Activated naive CD4-positive, alpha-beta T cell treated with anti-CD3 and anti-CD28 coated beads, Interleukin-2, amount 10 ng/mL, durations not matched to agents 7 days and 5 days (primary cell): ENCODE measurements around the gene EVI2A.
A peak's percentile ranks its signal among the peaks of the same experiment; 100 is the strongest.
"Not testable (repeated sequence)": the region's sequence is repeated elsewhere in the genome, so short reads cannot be mapped to it uniquely, and the experiment has no call there.

Source experiments
- CTCF ChIA-PET: fragments of 350-600 bp; sonication (Branson Sonifier 250); formaldehyde crosslinking; loops from one replicate; lab custom pipeline; 2021; ENCODE audit warnings: antibody characterized with exemption; lab: Charles Lee
- DNase-seq: peaks from one replicate; pipeline ENCODE4 v3.0.0-alpha.2; 2020
- H3K27ac Mint-ChIP-seq: one replicate; pipeline ENCODE4 v1.8.0; 2021; ENCODE audit warnings: mild to moderate bottlenecking, moderate library complexity, mixed read lengths
- H3K27me3 Mint-ChIP-seq: one replicate; pipeline ENCODE4 v1.8.0; 2021; ENCODE audit warnings: mild to moderate bottlenecking, mixed read lengths
- H3K36me3 Mint-ChIP-seq: one replicate; pipeline ENCODE4 v1.8.0; 2021; ENCODE audit warnings: mixed read lengths
- H3K4me1 Mint-ChIP-seq: one replicate; pipeline ENCODE4 v1.8.0; 2021; ENCODE audit warnings: mixed read lengths
- H3K4me3 Mint-ChIP-seq: one replicate; pipeline ENCODE4 v1.8.0; 2021; ENCODE audit warnings: mild to moderate bottlenecking, moderate library complexity, mixed read lengths
- H3K9me3 Mint-ChIP-seq: one replicate; pipeline ENCODE4 v1.8.0; 2021; ENCODE audit warnings: mixed read lengths

Gene EVI2A

DNA sequence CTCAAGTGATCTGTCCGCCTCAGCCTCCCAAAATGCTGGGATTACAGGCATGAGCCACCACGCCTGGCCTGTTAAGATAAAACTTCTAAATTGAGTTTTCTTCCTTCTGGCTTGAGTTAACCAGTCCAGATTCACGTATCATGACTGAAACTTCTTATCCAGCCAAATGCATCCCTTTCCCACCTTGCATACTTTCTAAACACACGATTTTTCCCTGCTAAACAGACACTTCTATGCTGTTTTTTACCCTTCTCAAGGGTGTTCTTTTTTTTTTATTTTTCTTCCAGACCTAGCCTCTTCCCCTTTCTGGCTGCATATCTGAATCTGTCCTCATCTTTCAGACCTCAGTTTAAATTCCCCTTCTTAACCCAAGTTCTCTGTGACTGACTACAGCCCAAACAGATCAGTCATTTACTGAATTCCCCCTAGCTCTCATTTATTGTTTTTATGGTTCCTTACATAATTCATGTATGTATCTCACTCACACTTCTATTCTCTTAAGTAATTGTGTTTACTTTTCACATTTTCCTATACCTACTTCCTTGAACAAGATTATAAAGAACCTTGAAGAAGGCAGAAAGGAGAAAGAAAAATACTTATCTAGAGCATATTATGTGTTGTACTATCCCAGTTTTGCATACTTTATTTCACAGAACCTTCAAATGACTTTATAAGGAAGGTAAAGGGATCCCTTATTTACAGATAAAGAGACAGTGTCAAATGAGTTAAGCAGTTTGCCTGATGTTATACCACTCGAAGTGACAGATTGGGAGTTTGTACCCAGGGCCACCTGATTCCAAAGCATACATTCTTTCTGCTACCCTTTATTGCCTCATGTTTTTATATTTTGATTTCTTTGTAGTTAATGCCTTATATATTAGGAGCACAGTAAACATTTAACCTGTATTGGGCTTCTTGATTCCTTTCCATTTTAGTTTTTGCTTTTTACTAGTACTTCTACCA is 12.8 kb downstream of the EVI2A start:
- CTCF ChIA-PET, result interaction anchor here (1.1 to 5.0 kb wide), 2 partner anchors 11 to 42 kb away, joined by 3 to 23 read pairs; partner anchors contain the start of gene EVI2A

DNA sequence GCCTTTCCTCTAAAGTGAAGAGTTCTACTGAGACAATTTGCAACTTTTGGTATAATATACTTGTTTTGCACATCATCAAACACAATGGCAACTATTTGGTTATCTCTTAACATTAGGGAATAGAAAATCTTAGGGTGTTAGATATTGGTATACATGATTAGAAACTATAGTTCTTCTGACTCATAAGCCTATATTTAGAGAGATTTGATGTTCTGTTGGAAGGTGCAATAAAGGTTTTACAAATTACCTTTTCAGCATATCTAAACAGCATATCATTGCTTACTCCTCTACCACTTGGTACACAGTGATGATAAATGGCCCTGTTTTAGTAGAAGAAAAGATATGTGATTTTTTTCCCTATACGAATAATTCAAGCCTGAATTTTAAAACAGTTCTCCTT is 13.8 kb downstream of the EVI2A start:
- no peak for DNase-seq
- H3K9me3 Mint-ChIP-seq, result peaks cover 3% of the 10 kb centered on the region
- H3K27ac Mint-ChIP-seq, result peak overlapping the region; percentile 97
- CTCF ChIA-PET, result interaction anchor here (5.0 kb wide), 1 partner anchor 12 kb away, joined by 23 read pairs; the partner anchor contains the start of gene EVI2A
- H3K36me3 Mint-ChIP-seq, result peaks cover 76% of the 10 kb centered on the region
- H3K4me3 Mint-ChIP-seq, result peak overlapping the region; percentile 88
- H3K4me1 Mint-ChIP-seq, result peaks cover 55% of the 10 kb centered on the region
- H3K27me3 Mint-ChIP-seq, result no peaks in the 10 kb centered on the region

More for the DNA sequence above, 12.8 kb downstream of the EVI2A start:
- no peaks in the 10 kb centered on the region for H3K27me3 Mint-ChIP-seq
- peaks cover 55% of the 10 kb centered on the region for H3K4me1 Mint-ChIP-seq
- H3K27ac Mint-ChIP-seq, result peak overlapping the region; percentile 97
- peaks cover 3% of the 10 kb centered on the region for H3K9me3 Mint-ChIP-seq
- H3K4me3 Mint-ChIP-seq, result peak overlapping the region; percentile 88
- H3K36me3 Mint-ChIP-seq, result peaks cover 66% of the 10 kb centered on the region
- DNase-seq, result no peak

DNA sequence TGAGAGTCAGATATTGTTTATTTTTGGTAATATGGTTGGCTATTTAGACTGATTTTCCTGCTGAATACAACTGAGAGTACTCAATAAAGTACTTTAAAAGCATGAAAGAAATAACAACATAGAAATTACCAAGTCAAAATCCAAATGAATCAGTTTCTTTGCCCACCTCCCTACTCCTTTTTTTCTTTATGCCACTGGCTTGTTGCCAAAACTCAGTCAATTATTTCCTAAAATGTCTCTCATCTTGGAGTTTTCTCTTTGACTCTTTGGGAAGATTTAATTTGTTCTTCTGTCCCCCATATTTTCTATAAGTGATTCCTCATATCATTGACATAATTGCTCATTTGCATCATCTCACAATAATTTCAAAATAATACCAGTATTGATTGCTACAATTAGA is 21.8 kb downstream of the EVI2A start:
- DNase-seq, result no peak
- no peaks in the 10 kb centered on the region for H3K27me3 Mint-ChIP-seq
- H3K27ac Mint-ChIP-seq, result no peak overlapping the region
- H3K4me1 Mint-ChIP-seq, result peaks cover 8% of the 10 kb centered on the region
- H3K9me3 Mint-ChIP-seq, result no peaks in the 10 kb centered on the region
- H3K36me3 Mint-ChIP-seq, result peaks cover 30% of the 10 kb centered on the region
- CTCF ChIA-PET, result no interaction called here
- no peak overlapping the region for H3K4me3 Mint-ChIP-seq

DNA sequence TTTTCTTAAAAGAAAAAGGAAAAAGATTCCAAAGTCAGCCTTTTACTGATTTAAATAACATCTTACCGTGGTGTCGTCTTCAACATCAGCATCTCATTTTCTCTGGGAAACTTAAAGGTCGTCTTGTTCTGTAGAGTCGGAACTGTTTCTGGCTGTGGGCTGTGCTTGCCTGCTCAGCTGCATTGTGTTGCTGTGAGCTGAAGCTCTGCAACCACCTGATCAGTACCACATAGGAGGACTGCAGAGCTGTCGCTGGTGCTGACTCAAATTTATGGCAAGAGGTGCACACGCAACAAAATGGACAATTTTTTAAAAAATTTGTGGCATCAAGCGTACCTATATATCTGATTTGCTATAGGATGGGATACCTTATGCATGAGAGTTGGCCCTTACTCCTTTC is 24.3 kb downstream of the EVI2A start, which contains the start of gene OMG:
Gene OMG, minus strand, starts transcription at position 150 of the 400 bp plus-strand sequence. CDS start 908 bp downstream, outside the sequence.
- Mint-ChIP-seq H3K27me3 (no peaks in the 10 kb centered on the region), H3K36me3 (peaks cover 9% of the 10 kb centered on the region), H3K4me3 (no peak within 1 kb of the TSS), H3K27ac (no peak within 1 kb of the TSS), H3K9me3 (no peaks in the 10 kb centered on the region), H3K4me1 (peaks cover 3% of the 10 kb centered on the region)
- CTCF ChIA-PET, result no interaction called here
- DNase-seq, result no peak

DNA sequence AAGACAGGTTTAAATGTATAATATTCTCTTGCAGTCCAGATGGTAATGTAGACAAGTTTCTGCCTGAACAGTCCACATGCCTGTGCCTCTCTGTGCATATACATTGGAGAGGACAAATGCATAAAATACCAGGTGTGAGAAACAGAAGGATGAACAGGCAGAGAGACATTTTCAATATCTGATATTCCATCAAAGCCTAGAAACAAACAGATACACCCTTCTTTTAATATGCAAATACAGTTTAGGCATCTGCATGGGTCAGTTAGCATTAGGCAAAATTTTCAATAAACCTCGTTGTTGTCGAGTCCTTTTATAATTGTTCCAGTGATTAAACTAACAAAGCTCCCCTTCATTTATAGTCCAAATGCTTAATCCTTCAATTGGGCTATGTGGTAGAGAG is 25.3 kb downstream of the EVI2A start:
- peaks cover 3% of the 10 kb centered on the region for H3K4me1 Mint-ChIP-seq
- H3K9me3 Mint-ChIP-seq, result no peaks in the 10 kb centered on the region
- H3K27me3 Mint-ChIP-seq, result no peaks in the 10 kb centered on the region
- CTCF ChIA-PET, result no interaction called here
- peaks cover 1% of the 10 kb centered on the region for H3K36me3 Mint-ChIP-seq
- no peak overlapping the region for H3K27ac Mint-ChIP-seq
- H3K4me3 Mint-ChIP-seq, result no peak overlapping the region
- no peak for DNase-seq

DNA sequence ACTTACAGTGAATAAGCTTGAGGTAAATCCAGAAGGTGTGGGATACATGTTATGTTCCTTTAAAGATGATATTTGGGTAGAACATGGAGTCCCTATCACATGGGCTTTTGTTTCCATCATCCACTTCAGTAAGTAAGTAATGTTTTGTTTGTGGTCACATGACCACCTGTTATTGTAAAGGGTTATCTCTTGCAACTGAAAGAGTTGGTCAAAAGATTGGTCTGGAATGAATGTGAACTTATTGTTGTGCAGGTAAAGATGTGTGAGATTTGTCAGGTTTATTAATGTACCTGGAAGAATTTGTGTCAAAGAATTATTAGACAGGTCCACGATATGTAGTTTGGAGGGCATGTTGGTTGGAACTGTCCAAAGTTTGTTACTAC is 25.9 kb downstream of the EVI2A start:
- Mint-ChIP-seq H3K36me3 (no peaks in the 10 kb centered on the region), H3K27me3 (no peaks in the 10 kb centered on the region), H3K4me3 (no peak overlapping the region), H3K9me3 (no peaks in the 10 kb centered on the region), H3K27ac (no peak overlapping the region), H3K4me1 (peaks cover 3% of the 10 kb centered on the region)
- no peak for DNase-seq
- CTCF ChIA-PET, result interaction anchor here (0.7 kb wide), 1 partner anchor 24 kb away, joined by 3 read pairs; no protein-coding TSS in a partner anchor

DNA sequence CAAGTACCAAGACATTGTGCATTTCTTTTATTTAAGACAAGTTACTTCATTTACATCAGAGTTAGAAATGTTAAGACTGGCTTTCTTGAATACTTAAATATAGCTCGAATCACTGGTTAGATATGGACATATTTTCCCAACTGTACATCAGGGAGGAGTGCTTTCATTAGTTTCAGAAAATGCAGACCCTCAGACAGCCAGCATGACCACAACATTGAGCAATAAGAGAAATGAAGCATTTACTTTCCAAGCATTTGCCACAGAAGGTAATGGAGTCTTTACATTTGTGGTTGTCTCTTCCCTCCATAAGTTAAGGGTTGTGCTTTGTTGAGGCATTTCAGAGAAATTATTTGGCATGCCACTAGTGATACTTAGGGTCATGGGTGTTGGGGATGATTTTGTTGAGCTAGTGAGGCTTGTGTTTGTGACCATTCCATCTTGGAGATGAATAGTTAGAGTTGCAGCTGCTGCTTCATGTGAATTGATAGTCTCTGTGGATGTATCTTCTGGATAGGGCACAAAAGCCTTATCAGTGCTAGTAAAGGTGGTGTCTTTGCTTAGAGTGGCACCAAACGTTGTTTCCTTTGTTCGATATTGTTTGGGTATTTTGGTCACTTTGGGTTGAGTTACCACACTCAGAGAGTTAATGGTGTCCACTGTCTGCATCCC is 26.5 kb downstream of the EVI2A start:
- Mint-ChIP-seq H3K27me3 (no peaks in the 10 kb centered on the region), H3K27ac (no peak overlapping the region), H3K36me3 (no peaks in the 10 kb centered on the region), H3K9me3 (no peaks in the 10 kb centered on the region), H3K4me1 (peaks cover 7% of the 10 kb centered on the region), H3K4me3 (no peak overlapping the region)
- CTCF ChIA-PET, result interaction anchor here (0.7 kb wide), 1 partner anchor 24 kb away, joined by 3 read pairs; no protein-coding TSS in a partner anchor
- no peak for DNase-seq

DNA sequence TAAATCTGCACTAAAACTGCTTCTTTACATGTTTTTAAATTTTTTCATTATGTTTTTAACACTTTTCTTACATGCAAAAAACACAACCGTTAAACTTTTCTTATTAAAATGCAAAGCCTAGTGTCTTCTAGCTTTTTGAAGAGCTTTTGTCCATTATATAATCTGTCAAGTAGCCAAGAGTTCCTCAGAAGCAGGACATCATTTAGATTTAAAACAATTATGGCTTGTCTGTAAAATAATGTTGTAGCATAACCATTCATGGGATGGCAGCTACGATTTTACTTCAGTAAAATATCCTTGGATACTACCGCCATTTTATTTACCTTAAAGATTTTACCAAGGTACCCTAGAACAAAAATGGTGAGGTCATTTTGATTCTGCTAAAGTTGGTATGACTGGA is 27.2 kb downstream of the EVI2A start:
- H3K4me3 Mint-ChIP-seq, result no peak overlapping the region

DNA sequence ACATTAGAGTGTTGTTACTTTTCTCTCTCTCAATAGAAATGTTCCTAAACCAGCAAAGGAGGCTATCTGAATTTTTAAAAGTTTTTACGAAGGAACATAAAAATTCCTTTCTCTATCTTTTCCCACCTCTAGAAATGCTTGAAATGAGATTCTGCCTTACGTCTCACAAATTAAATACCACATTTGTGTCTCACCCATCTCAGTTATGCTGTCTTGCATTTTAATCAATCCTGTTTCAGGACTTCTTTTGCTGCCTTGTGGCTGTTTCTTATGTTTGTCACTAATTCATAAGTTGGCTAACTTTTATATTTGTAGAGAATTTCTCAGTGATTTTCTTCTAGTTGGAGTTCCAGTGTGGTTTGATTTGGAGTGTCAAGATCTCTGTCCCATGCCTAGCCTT is 27.8 kb downstream of the EVI2A start:
- Mint-ChIP-seq H3K9me3 (no peaks in the 10 kb centered on the region), H3K27me3 (no peaks in the 10 kb centered on the region), H3K27ac (no peak overlapping the region), H3K36me3 (no peaks in the 10 kb centered on the region), H3K4me1 (peaks cover 9% of the 10 kb centered on the region), H3K4me3 (no peak overlapping the region)
- DNase-seq, result no peak
- CTCF ChIA-PET, result no interaction called here

More for the DNA sequence above, 27.2 kb downstream of the EVI2A start:
- Mint-ChIP-seq H3K9me3 (no peaks in the 10 kb centered on the region), H3K27me3 (no peaks in the 10 kb centered on the region), H3K4me1 (peaks cover 8% of the 10 kb centered on the region), H3K36me3 (no peaks in the 10 kb centered on the region), H3K27ac (no peak overlapping the region)
- CTCF ChIA-PET, result no interaction called here
- DNase-seq, result no peak

DNA sequence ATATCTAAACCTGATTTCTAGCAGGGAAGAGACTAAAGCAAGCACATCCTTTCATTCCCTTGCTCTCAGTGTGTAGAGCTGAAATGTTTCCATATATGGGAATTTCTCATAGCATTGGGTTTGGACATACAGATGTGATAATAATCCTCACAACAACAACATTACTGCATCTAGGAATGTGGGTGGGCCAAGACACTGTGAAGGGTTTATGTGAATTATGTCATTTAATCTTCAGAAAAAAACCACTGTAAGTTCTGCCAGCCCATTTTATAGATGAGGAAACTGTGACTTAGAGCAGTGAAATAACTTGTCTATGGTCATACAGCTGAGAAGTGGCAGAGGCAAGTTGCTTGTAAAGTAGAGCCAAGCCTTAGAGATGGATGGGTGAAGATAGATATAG is 29.6 kb downstream of the EVI2A start:
- no peak overlapping the region for H3K27ac Mint-ChIP-seq
- peaks cover 18% of the 10 kb centered on the region for H3K4me1 Mint-ChIP-seq
- no peaks in the 10 kb centered on the region for H3K27me3 Mint-ChIP-seq
- CTCF ChIA-PET, result no interaction called here
- no peaks in the 10 kb centered on the region for H3K9me3 Mint-ChIP-seq
- DNase-seq, result no peak
- peaks cover 5% of the 10 kb centered on the region for H3K36me3 Mint-ChIP-seq
- no peak overlapping the region for H3K4me3 Mint-ChIP-seq

DNA sequence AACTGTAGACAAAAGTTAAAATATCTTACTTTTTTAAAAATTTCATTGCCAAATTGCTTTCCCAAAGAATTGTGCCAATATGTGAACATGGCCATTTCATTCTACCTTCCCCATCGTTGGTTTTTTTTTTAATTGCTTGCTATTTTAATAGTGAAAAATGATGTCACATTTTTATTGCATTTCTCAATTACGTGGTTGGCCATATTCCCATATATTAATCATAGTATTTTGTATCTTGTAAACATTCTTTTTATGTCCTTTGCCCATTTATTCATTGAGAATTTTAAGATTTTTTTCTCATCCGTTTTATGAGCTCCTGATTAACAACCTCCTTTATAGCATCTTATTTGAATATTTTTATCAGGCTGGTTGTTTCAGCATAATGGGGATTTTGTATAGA is 31.6 kb downstream of the EVI2A start:
- no peak for DNase-seq
- peaks cover 5% of the 10 kb centered on the region for H3K36me3 Mint-ChIP-seq
- no peaks in the 10 kb centered on the region for H3K9me3 Mint-ChIP-seq
- H3K4me1 Mint-ChIP-seq, result peaks cover 16% of the 10 kb centered on the region
- no peak overlapping the region for H3K27ac Mint-ChIP-seq
- CTCF ChIA-PET, result interaction anchor here (0.9 kb wide), 1 partner anchor 39 kb away, joined by 3 read pairs; no protein-coding TSS in a partner anchor
- H3K4me3 Mint-ChIP-seq, result no peak overlapping the region
- no peaks in the 10 kb centered on the region for H3K27me3 Mint-ChIP-seq

DNA sequence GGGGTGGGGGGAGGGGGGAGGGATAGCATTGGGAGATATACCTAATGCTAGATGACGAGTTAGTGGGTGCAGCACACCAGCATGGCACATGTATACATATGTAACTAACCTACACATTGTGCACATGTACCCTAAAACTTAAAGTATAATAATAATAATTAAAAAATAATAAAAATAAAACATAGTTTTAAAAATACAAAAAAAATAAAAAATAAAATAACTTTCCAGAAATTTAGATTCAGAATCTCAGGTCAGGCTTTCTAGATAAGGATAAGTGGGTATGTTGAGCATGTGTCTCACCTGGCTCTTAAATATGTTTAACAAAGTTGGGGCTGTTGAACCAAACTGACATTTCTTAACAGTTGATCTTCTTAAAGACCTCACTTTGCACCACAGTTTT is 33.5 kb downstream of the EVI2A start:
- peaks cover 16% of the 10 kb centered on the region for H3K4me1 Mint-ChIP-seq
- H3K27ac Mint-ChIP-seq, H3K27me3 Mint-ChIP-seq, H3K9me3 Mint-ChIP-seq, DNase-seq, H3K36me3 Mint-ChIP-seq, CTCF ChIA-PET, H3K4me3 Mint-ChIP-seq: not testable (repeated sequence)

DNA sequence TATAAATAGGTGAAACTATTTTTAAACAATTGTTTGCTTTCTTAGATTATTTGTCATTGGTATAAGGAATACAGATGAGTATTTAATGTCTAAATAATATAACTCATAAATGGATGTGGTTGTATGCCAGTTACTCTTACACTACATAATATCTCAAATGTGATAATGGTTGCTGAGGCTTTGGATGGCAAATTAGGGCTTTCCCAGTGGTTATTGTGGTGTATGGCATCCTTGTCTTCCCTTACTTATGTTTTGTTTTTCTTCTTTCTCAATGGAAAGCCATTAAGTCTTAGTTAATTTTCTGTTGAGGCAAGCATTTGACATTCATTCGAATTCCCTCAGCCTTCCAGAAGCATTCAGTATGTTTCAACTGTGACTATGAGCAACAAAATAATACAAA is 34.8 kb downstream of the EVI2A start:
- no peak for DNase-seq
- no peak overlapping the region for H3K27ac Mint-ChIP-seq
- H3K9me3 Mint-ChIP-seq, result no peaks in the 10 kb centered on the region
- peaks cover 16% of the 10 kb centered on the region for H3K4me1 Mint-ChIP-seq
- CTCF ChIA-PET, result interaction anchor here (0.6 kb wide), 1 partner anchor 69 kb away, joined by 4 read pairs; no protein-coding TSS in a partner anchor
- H3K27me3 Mint-ChIP-seq, result no peaks in the 10 kb centered on the region
- H3K4me3 Mint-ChIP-seq, result no peak overlapping the region
- H3K36me3 Mint-ChIP-seq, result peaks cover 7% of the 10 kb centered on the region

DNA sequence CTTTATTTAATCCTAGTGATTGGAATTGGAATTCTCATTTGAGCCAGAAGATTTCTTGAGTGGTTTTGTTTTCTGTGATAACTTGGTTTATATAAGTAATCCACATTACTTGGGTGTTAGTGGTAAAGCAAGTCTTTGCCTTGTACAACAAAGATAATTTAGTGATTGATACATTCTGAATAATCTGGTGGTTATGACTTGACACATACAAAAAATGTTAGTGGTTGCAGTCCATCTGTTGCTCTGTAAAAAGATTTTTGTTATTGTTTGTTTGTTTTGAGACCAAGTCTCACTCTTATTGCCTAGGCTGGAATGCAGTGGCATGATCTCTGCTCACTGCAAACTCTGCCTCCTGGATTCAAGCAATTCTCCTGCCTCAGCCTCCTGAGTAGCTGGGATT is 37.6 kb downstream of the EVI2A start:
- no peak overlapping the region for H3K4me3 Mint-ChIP-seq
- peaks cover 9% of the 10 kb centered on the region for H3K4me1 Mint-ChIP-seq
- peaks cover 7% of the 10 kb centered on the region for H3K36me3 Mint-ChIP-seq
- H3K27me3 Mint-ChIP-seq, result no peaks in the 10 kb centered on the region
- DNase-seq, result no peak
- H3K27ac Mint-ChIP-seq, result no peak overlapping the region
- no peaks in the 10 kb centered on the region for H3K9me3 Mint-ChIP-seq
- CTCF ChIA-PET, result interaction anchor here (0.7 kb wide), 1 partner anchor 233 kb away, joined by 3 read pairs; no protein-coding TSS in a partner anchor
